Measurements from ENCODE around the gene EPS15.

GRCh38 chr1:51549016-51549619, 30.1 kb upstream of the EPS15 start:
- TF ChIP-seq CTCF (IDR thresholded peaks at IDR 0.05; ENCODE audit: insufficient read depth, low read length, poor library complexity, severe bottlenecking) (no peak), EZH2phosphoT487 (conservative IDR thresholded peaks at IDR 0.05; ENCODE audit: low read length) (no peak)
